ENCODE measurements around the gene LMX1B.

- no peak for TF ChIP-seq CTCF (tag by site-specific recombination; IDR thresholded peaks at IDR 0.05)
- TF ChIP-seq ZNF211 (tag by site-specific recombination; IDR thresholded peaks at IDR 0.05; ENCODE audit: low read depth) = no peak
Observed at GRCh38 chr9:126738553-126738952, 124.8 kb downstream of the LMX1B start.

Measured in HEK293 (cell line).